Dermis microvascular lymphatic vessel endothelial cell (primary cell): Measurements from ENCODE around the gene HNRNPM. TPM values are rescaled to one million over a fixed set of nuclear protein-coding genes. Genes with fewer than 3 reads are reported as not detected.

Experiments used
- total RNA-seq: library from RNA; depleted of rRNA; stranded (reverse); fragments of >200 nt; gene quantifications from 2 replicates; pipeline ENCODE4 v1.2.1, GENCODE V29; 2014

The HNRNPM gene
- total RNA-seq, 1 donor from 2014 or later, result 68.3 TPM

Other genes starting within 250 kb of the HNRNPM start
- 7.7 and 22.9 TPM in 2 replicates for gene CERS4, start 235.6 kb upstream of the HNRNPM start, total RNA-seq
- 25.7 and 28.6 TPM in 2 replicates for gene CD320, start 136.6 kb upstream of the HNRNPM start, total RNA-seq
- gene NDUFA7, start 123.6 kb upstream of the HNRNPM start, total RNA-seq, result 21.0 and 39.7 TPM in 2 replicates
- 202 and 270 TPM in 2 replicates for gene RPS28, start 123.5 kb upstream of the HNRNPM start, total RNA-seq
- 52.8 and 129 TPM in 2 replicates for gene KANK3, start 101.7 kb upstream of the HNRNPM start, total RNA-seq
- 1.0 and 10.7 TPM in 2 replicates for gene ANGPTL4, start 80.8 kb upstream of the HNRNPM start, total RNA-seq
- gene RAB11B, start 54.6 kb upstream of the HNRNPM start, total RNA-seq, result 48.1 and 105 TPM in 2 replicates
- 122 and 194 TPM in 2 replicates for gene MARCHF2, start 31.7 kb upstream of the HNRNPM start, total RNA-seq
- not detected in 2 replicates for gene PRAM1, start 57.7 kb downstream of the HNRNPM start, total RNA-seq
- 3.3 and 5.8 TPM in 2 replicates for gene ZNF414, start 69.2 kb downstream of the HNRNPM start, total RNA-seq
- 0.13 and 0.38 TPM in 2 replicates for gene MYO1F, start 132.5 kb downstream of the HNRNPM start, total RNA-seq
- gene ADAMTS10, start 165.7 kb downstream of the HNRNPM start, total RNA-seq, result 4.2 and 13.0 TPM in 2 replicates
- gene NFILZ, start 185.7 kb downstream of the HNRNPM start, total RNA-seq, result not detected in 2 replicates